Heart right ventricle (tissue), 16 donors: Measurements from ENCODE around the gene OLFM3. TPM values are rescaled to one million over a fixed set of nuclear protein-coding genes. Genes with fewer than 3 reads are reported as not detected.

Experiments used
- ATAC-seq, 8 donors: fragments of 200-7000 bp; cut with Tn5 transposase; one replicate each; pipeline ENCODE4 v1.9.1; 2020; ENCODE audit warnings: mild to moderate bottlenecking in 8 of 8, moderate library complexity in 8 of 8, moderate number of reproducible peaks in 1 of 8
- DNase-seq, 2 donors: peaks; one replicate each; pipeline ENCODE4 v3.0.0-alpha.2; 2020
- H3K27ac ChIP-seq, 10 donors: fragments of 200-600 bp; sonication (generic) in 2 of 10; one replicate each; pipeline versions ENCODE4 v1.5.0 to v1.8.0; 2020 to 2022; ENCODE audit warnings: mild to moderate bottlenecking in 3 of 10
- H3K27me3 ChIP-seq, 7 donors: fragments of 200-600 bp; one replicate each; pipeline ENCODE4 v1.8.0; 2021 to 2022; ENCODE audit warnings: mild to moderate bottlenecking in 2 of 7
- H3K36me3 ChIP-seq, 9 donors: fragments of 200-600 bp; sonication (generic) in 1 of 9; one replicate each; pipeline versions ENCODE4 v1.5.0 to v1.8.0; 2020 to 2022; ENCODE audit warnings: mild to moderate bottlenecking in 2 of 9
- H3K4me1 ChIP-seq, 9 donors: fragments of 200-600 bp; sonication (generic) in 1 of 9; one replicate each; pipeline versions ENCODE4 v1.5.0 to v1.8.0; 2020 to 2022; ENCODE audit warnings: mild to moderate bottlenecking in 4 of 9
- H3K4me3 ChIP-seq, 10 donors: fragments of 200-600 bp; sonication (generic) in 2 of 10; one replicate each; pipeline versions ENCODE4 v1.5.0 to v1.8.0; 2020 to 2022; ENCODE audit warnings: mild to moderate bottlenecking in 7 of 10, moderate library complexity in 2 of 10
- H3K9me3 ChIP-seq, 11 donors: fragments of 200-600 bp in 10 of 11; sonication (generic) in 2 of 11; one replicate each; pipeline versions ENCODE4 v1.5.0 to v1.8.0; 2013 to 2022; ENCODE audit warnings: mild to moderate bottlenecking in 2 of 11, control low read depth in 1 of 11, moderate library complexity in 1 of 11
- CTCF ChIP-seq, 9 donors: fragments of 200-600 bp; sonication (generic) in 2 of 9; IDR thresholded peaks; one replicate each; pipeline versions ENCODE4 v1.5.0 to v1.8.0; 2021 to 2022; ENCODE audit warnings: antibody characterized with exemption in 9 of 9, mild to moderate bottlenecking in 5 of 9, moderate library complexity in 1 of 9
- WGBS, 2 donors: extraction: QIAGEN DNeasy Blood & Tissue Kit; methylation state at CpG; one replicate each; pipeline ENCODE4 v1.1.7; 2013; ENCODE audit warnings: inconsistent platforms in 1 of 2; 5-methylcytosine and 5-hydroxymethylcytosine counted together
- intact Hi-C, 10 donors: fragments of 100-400 bp; cut with DNase I; formaldehyde crosslinking; loops; one replicate each; pipeline versions ENCODE4 v1.11.1 to v1.14.2; 2022
- polyA plus RNA-seq, 2 donors: library from polyadenylated mRNA; stranded (reverse); fragments of 200-250 nt; gene quantifications; one replicate each; pipeline ENCODE4 v1.2.3, GENCODE V29; 2013
- total RNA-seq, 10 donors: library from RNA; stranded (reverse); fragmentation: NEBNext Ultra II Directional in 3 of 10; extraction: Animal tissue kit (Norgen Biotek cat#: 25700) in 3 of 10; gene quantifications; one replicate each; pipeline versions ENCODE4 v1.2.1 to v1.2.4, GENCODE V29; 2021 to 2023
- donor health status: Arrhythmogenic right ventricular cardiomyopathy.
- donor health status: ischemic (EF 13 %, LVEDD 7.1; RV severe dilation, severe dysfunction).
- donor health status: healthy with polysubstance abuse.
- donor health status: DM: no; HTN: yes; CAD: no.
- donor health status: DM: no; HTN: no; CAD: no.
- donor health status: ischemic (EF 25% LVEDD 6.9; RV normal size, moderate dysfunction).
- donor health status: ischemic (EF 25% LVEDD 5.7; RV mildly dilated, moderate dysfunction).
- donor health status: healthy.
- donor health status: DM: yes; HTN: yes; CAD: no.
- donor health status: Ischemic cardiomyopathy.
- donor health status: ischemic (EF 35%, LVEDD 5.7; RV mildly dilated, moderate dysfunction).
- donor health status: nonischemic (EF 11% LVEDD 7.7; RV severe dilation, severe dysfunction).
- donor health status: DM: yes; HTN: yes; CAD: no.
- donor health status: PGD.
- donor health status: ischemic (EF 29% LVEDD 5.4; RV normal size, mild dysfunction).
- donor health status: nonischemic (EF 23%, LVEDD 6.1; RV moderate dilation, normal function).

OLFM3 gene
- total and polyA plus RNA-seq, 12 donors: 0.12 TPM; not detected in 11

GRCh38 chr1:101875891-101876290, 120.8 kb downstream of the OLFM3 start:
- no peaks in the 10 kb centered on the region for H3K9me3 ChIP-seq
- no peak for TF ChIP-seq CTCF (IDR thresholded peaks at IDR 0.05)
- DNase-seq (no peak), ATAC-seq (no peak)
- no peaks in the 10 kb centered on the region for H3K36me3 ChIP-seq
- no peak overlapping the region for H3K4me3 ChIP-seq
- no peaks in the 10 kb centered on the region for H3K4me1 ChIP-seq
- H3K27ac ChIP-seq: no peak overlapping the region
- intact Hi-C loops: no loop called here
- no peaks in the 10 kb centered on the region for H3K27me3 ChIP-seq

- ATAC-seq: no peak
- Histone ChIP-seq H3K36me3 (no peaks in the 10 kb centered on the region), H3K9me3 (no peaks in the 10 kb centered on the region), H3K4me3 (no peak overlapping the region), H3K27ac (no peak overlapping the region), H3K4me1 (no peaks in the 10 kb centered on the region), H3K27me3 (no peaks in the 10 kb centered on the region)
- DNase-seq: no peak
- no peak for TF ChIP-seq CTCF (IDR thresholded peaks at IDR 0.05)
- intact Hi-C loops: no loop called here
- WGBS, 2 donors: 96 to 98% methylated on average over 1 of the region's 1 CpG
Measured at GRCh38 chr1:101873672-101874071, 123.1 kb downstream of the OLFM3 start.

GRCh38 chr1:101859941-101860340, 136.8 kb downstream of the OLFM3 start:
- 89 to 100% methylated on average over 1 of the region's 1 CpG for WGBS, 2 donors
- ATAC-seq (no peak), DNase-seq (no peak)
- no peak for TF ChIP-seq CTCF (IDR thresholded peaks at IDR 0.05)
- H3K9me3 ChIP-seq: no peaks in the 10 kb centered on the region
- H3K36me3 ChIP-seq: no peaks in the 10 kb centered on the region
- H3K27ac ChIP-seq: no peak overlapping the region
- no peaks in the 10 kb centered on the region for H3K4me1 ChIP-seq
- intact Hi-C loops: no loop called here
- no peaks in the 10 kb centered on the region for H3K27me3 ChIP-seq
- H3K4me3 ChIP-seq: no peak overlapping the region

GRCh38 chr1:101854271-101854670, 142.5 kb downstream of the OLFM3 start:
- no peak overlapping the region for H3K4me3 ChIP-seq
- DNase-seq (no peak), ATAC-seq (no peak)
- intact Hi-C loops: no loop called here
- 78 to 82% methylated on average over 3 of the region's 3 CpGs for WGBS, 2 donors
- no peak overlapping the region for H3K27ac ChIP-seq
- no peaks in the 10 kb centered on the region for H3K4me1 ChIP-seq
- no peaks in the 10 kb centered on the region for H3K36me3 ChIP-seq
- H3K27me3 ChIP-seq: no peaks in the 10 kb centered on the region
- H3K9me3 ChIP-seq: no peaks in the 10 kb centered on the region
- TF ChIP-seq CTCF (IDR thresholded peaks at IDR 0.05): no peak

GRCh38 chr1:101852936-101853335, 143.8 kb downstream of the OLFM3 start:
- no peak for ATAC-seq
- WGBS, 2 donors: 62 to 69% methylated on average over 1 of the region's 1 CpG

More at GRCh38 chr1:101852936-101853335, 143.8 kb downstream of the OLFM3 start:
- no peaks in the 10 kb centered on the region for H3K4me1 ChIP-seq
- no peaks in the 10 kb centered on the region for H3K36me3 ChIP-seq
- H3K4me3 ChIP-seq: no peak overlapping the region
- H3K27ac ChIP-seq: no peak overlapping the region
- peaks cover 0 to under 1% (median 0%) of the 10 kb centered on the region in 7 donors for H3K27me3 ChIP-seq
- H3K9me3 ChIP-seq: no peaks in the 10 kb centered on the region
- no peak for DNase-seq
- no peak for TF ChIP-seq CTCF (IDR thresholded peaks at IDR 0.05)
- intact Hi-C loops: no loop called here
